Keratinocyte (primary cell): ENCODE measurements around the gene RMND1. TPM values are rescaled to one million over a fixed set of nuclear protein-coding genes. Genes with fewer than 3 reads are reported as not detected.

Experiments
- DNase-seq: peaks from one replicate; pipeline ENCODE4 v3.0.0-alpha.2; 2011; ENCODE audit warnings: low read depth, missing footprints, low spot score
- FAIRE-seq: peaks from 2 replicates; lab custom pipeline; 2011; peaks lifted over from hg19 to GRCh38; lab: Jason Lieb, UNC
- H2AFZ ChIP-seq: 2 replicates; pipeline ENCODE4 v1.6.0; 2012; ENCODE audit warnings: low read length, control low read depth, inconsistent platforms; ENCODE audit not compliant: control insufficient read depth
- H3K27ac ChIP-seq: 2 replicates; pipeline ENCODE4 v1.5.1; 2011; ENCODE audit warnings: low read length; ENCODE audit not compliant: control insufficient read depth, insufficient read depth
- H3K27me3 ChIP-seq: 3 replicates; pipeline ENCODE4 v1.6.0; 2011; ENCODE audit warnings: low read length; ENCODE audit not compliant: control insufficient read depth, insufficient read depth; ENCODE audit errors: extremely low read depth
- H3K36me3 ChIP-seq, 2 experiments: 2 replicates in 1 of 2; 3 replicates in 1 of 2; pipeline ENCODE4 v1.5.1; 2011; ENCODE audit warnings: low read length in 2 of 2, mild to moderate bottlenecking in 1 of 2; ENCODE audit not compliant: control insufficient read depth in 2 of 2, insufficient read depth in 2 of 2; ENCODE audit errors: extremely low read depth in 1 of 2
- H3K4me1 ChIP-seq: 3 replicates; pipeline ENCODE4 v1.5.1; 2011; ENCODE audit warnings: low read length; ENCODE audit not compliant: control insufficient read depth, insufficient read depth; ENCODE audit errors: extremely low read depth
- H3K4me2 ChIP-seq: 3 replicates; pipeline ENCODE4 v1.6.0; 2011; ENCODE audit warnings: low read depth, low read length; ENCODE audit not compliant: control insufficient read depth, insufficient read depth; ENCODE audit errors: extremely low read depth
- H3K4me3 ChIP-seq, 3 experiments: fragments of 200-600 bp in 1 of 3; sonication (generic) in 1 of 3; 2 replicates in 2 of 3; 3 replicates in 1 of 3; pipeline ENCODE4 v1.5.1; 2011 to 2016; ENCODE audit warnings: low read length in 3 of 3, mild to moderate bottlenecking in 3 of 3, control low read depth in 2 of 3, inconsistent platforms in 1 of 3, low read depth in 1 of 3, mixed read lengths in 1 of 3, mixed run types in 1 of 3, moderate library complexity in 1 of 3; ENCODE audit not compliant: control insufficient read depth in 2 of 3, insufficient read depth in 2 of 3; ENCODE audit errors: extremely low read depth in 1 of 3
- H3K79me2 ChIP-seq: 2 replicates; pipeline ENCODE4 v1.6.0; 2012; ENCODE audit warnings: low read length; ENCODE audit not compliant: control insufficient read depth, insufficient read depth
- H3K9ac ChIP-seq: 3 replicates; pipeline ENCODE4 v1.6.0; 2011; ENCODE audit warnings: low read length; ENCODE audit not compliant: control insufficient read depth, insufficient read depth; ENCODE audit errors: extremely low read depth
- H3K9me1 ChIP-seq: 3 replicates; pipeline ENCODE4 v1.6.0; 2011; ENCODE audit warnings: low read length; ENCODE audit not compliant: control insufficient read depth, insufficient read depth; ENCODE audit errors: extremely low read depth
- H3K9me3 ChIP-seq: 2 replicates; pipeline ENCODE4 v1.5.1; 2012; ENCODE audit warnings: low read depth, low read length; ENCODE audit not compliant: control insufficient read depth
- H4K20me1 ChIP-seq: 3 replicates; pipeline ENCODE4 v1.6.0; 2011; ENCODE audit warnings: low read length; ENCODE audit not compliant: control insufficient read depth, insufficient read depth; ENCODE audit errors: extremely low read depth
- CTCF ChIP-seq, 3 experiments: IDR thresholded peaks in 1 of 3; conservative IDR thresholded peaks in 1 of 3; optimal IDR thresholded peaks in 1 of 3; 2 replicates in 2 of 3; 3 replicates in 1 of 3; pipeline versions ENCODE3 to v1.5.1; 2011; ENCODE audit warnings: low read length in 3 of 3, mild to moderate bottlenecking in 3 of 3, moderate library complexity in 2 of 3, control low read depth in 1 of 3, inconsistent platforms in 1 of 3; ENCODE audit not compliant: insufficient read depth in 2 of 3; ENCODE audit errors: extremely low read depth in 1 of 3
- EZH2 ChIP-seq: IDR thresholded peaks from one replicate; pipeline ENCODE4 v1.6.1; 2012; ENCODE audit warnings: inconsistent platforms, mild to moderate bottlenecking, low read length, moderate library complexity
- dilution Hi-C: fragments of 300-500 bp; cut with MboI; formaldehyde crosslinking; loops from one replicate; pipeline ENCODE4 v1.7.0; 2020; ENCODE audit warnings: low sequenced_read_pairs; ENCODE audit not compliant: extremely low pct_ligation_motif_present
- polyA plus RNA-seq, 5 experiments: library from polyadenylated mRNA; depleted of rRNA in 3 of 5; stranded (reverse) in 3 of 5; stranded (forward) in 1 of 5; unstranded in 1 of 5; fragments of >200 nt; gene quantifications; 1 replicate in 1 of 5; 2 replicates in 3 of 5; 3 replicates in 1 of 5; pipeline versions ENCODE4 v1.2.1 to v1.2.3, GENCODE V29; 2011 to 2012; ENCODE audit warnings: missing spikeins in 2 of 5, low read depth in 1 of 5, low replicate concordance in 1 of 5

RMND1 gene
- polyA plus RNA-seq, 1 donor (not counting 4 experiments of a cell fraction or from before 2014, with no cell fraction given), result 23.1 TPM

GRCh38 chr6:151413372-151414145 lies 38.4 kb downstream of the RMND1 start:
- dilution Hi-C loops, result no loop called here
- TF ChIP-seq CTCF (optimal IDR thresholded peaks at IDR 0.05 in 1 of 3, IDR thresholded peaks at IDR 0.05 in 1 of 3, conservative IDR thresholded peaks at IDR 0.05 in 1 of 3; ENCODE audit: extremely low read depth in 1 of 3, insufficient read depth in 2 of 3, low read length in 3 of 3) (no peak), EZH2 (no peak)
- H3K27me3 ChIP-seq, result no peaks in the 10 kb centered on the region
- H3K9ac ChIP-seq, result no peak overlapping the region
- no peaks in the 10 kb centered on the region for H3K9me1 ChIP-seq
- DNase-seq (no peak), FAIRE-seq (no peak)
- no peaks in the 10 kb centered on the region for H3K4me1 ChIP-seq
- H3K79me2 ChIP-seq, result no peaks in the 10 kb centered on the region
- H3K27ac ChIP-seq, result no peak overlapping the region
- H3K4me3 ChIP-seq, result no peak overlapping the region
- H3K9me3 ChIP-seq, result no peaks in the 10 kb centered on the region
- peaks cover 12 to 19% of the 10 kb centered on the region in 2 experiments for H3K36me3 ChIP-seq
- H3K4me2 ChIP-seq, result no peak overlapping the region
- no peak overlapping the region for H2AFZ ChIP-seq
- no peaks in the 10 kb centered on the region for H4K20me1 ChIP-seq

GRCh38 chr6:151412909-151413308 lies 39.0 kb downstream of the RMND1 start:
- dilution Hi-C loops, result no loop called here
- no peaks in the 10 kb centered on the region for H3K27me3 ChIP-seq

More at GRCh38 chr6:151412909-151413308, 39.0 kb downstream of the RMND1 start:
- Histone ChIP-seq H3K79me2 (no peaks in the 10 kb centered on the region), H3K9me1 (no peaks in the 10 kb centered on the region), H3K4me2 (no peak overlapping the region), H3K9me3 (no peaks in the 10 kb centered on the region), H4K20me1 (no peaks in the 10 kb centered on the region), H3K4me3 (no peak overlapping the region), H2AFZ (no peak overlapping the region), H3K4me1 (no peaks in the 10 kb centered on the region), H3K36me3 (peaks cover 12 to 20% of the 10 kb centered on the region in 2 experiments), H3K9ac (no peak overlapping the region), H3K27ac (no peak overlapping the region)
- FAIRE-seq, result no peak
- TF ChIP-seq EZH2 (no peak), CTCF (optimal IDR thresholded peaks at IDR 0.05 in 1 of 3, IDR thresholded peaks at IDR 0.05 in 1 of 3, conservative IDR thresholded peaks at IDR 0.05 in 1 of 3; ENCODE audit: extremely low read depth in 1 of 3, insufficient read depth in 2 of 3, low read length in 3 of 3) (no peak)
- DNase-seq, result no peak
